ENCODE data around the gene ACAA1. TPM values are rescaled to one million over a fixed set of nuclear protein-coding genes. Genes with fewer than 3 reads are reported as not detected.

The ACAA1 gene
- total and polyA plus RNA-seq, 2 of the 4 experiments (the other 2 are of a cell fraction) = 30.8 to 62.4 TPM

DNA sequence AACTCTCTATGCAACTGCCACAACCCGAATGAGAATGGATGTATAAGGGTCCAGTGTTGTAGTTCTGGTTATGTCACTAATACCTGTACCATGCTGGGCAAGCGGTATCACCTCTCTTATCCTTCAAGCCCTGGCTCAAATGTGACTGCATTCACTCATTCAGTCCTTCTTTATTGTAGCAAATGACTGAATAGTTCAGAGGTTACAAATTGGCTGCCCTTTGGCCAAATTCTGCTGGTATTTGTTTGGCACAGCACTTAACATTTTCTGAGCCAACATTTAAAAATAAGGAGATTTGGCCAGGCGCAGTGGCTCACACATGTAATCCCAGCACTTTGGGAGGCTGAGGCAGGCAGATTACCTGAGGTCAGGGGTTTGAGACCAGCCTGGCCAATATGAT lies 50.4 kb downstream of the ACAA1 start:
- Histone ChIP-seq H2AFZ (replicated peaks; ENCODE audit: low read length, poor library complexity) (no peak overlapping the region), H3K4me3 (ENCODE audit: insufficient read depth, low read depth, low read length) (no peak overlapping the region), H2BK5ac (ENCODE audit: low read depth, low read length, poor library complexity, severe bottlenecking) (no peak overlapping the region), H3K9me1 (ENCODE audit: insufficient read depth, low read length) (no peaks in the 10 kb centered on the region), H3K4me2 (ENCODE audit: low read depth, low read length) (no peak overlapping the region), H2AK5ac (ENCODE audit: low read depth, low read length) (no peak overlapping the region), H2BK120ac (ENCODE audit: low read depth, low read length) (no peak overlapping the region), H4K5ac (ENCODE audit: low read depth, low read length) (no peak overlapping the region), H2BK15ac (ENCODE audit: low read depth, low read length) (no peak overlapping the region), H3K4me1 (ENCODE audit: control insufficient read depth, insufficient read depth, low read length) (no peaks in the 10 kb centered on the region), H3K9ac (ENCODE audit: low read depth, low read length) (no peak overlapping the region), H3K27ac (ENCODE audit: insufficient read depth, low read length) (no peak overlapping the region), H4K91ac (ENCODE audit: insufficient read depth, low read depth, low read length) (no peak overlapping the region), H3K36me3 (ENCODE audit: control insufficient read depth, insufficient read depth, low read length) (no peaks in the 10 kb centered on the region), H3K27me3 (ENCODE audit: control insufficient read depth, insufficient read depth, low read length) (peaks cover 5% of the 10 kb centered on the region), H4K20me1 (ENCODE audit: insufficient read depth, low read length) (no peaks in the 10 kb centered on the region), H3K18ac (ENCODE audit: low read depth, low read length) (no peak overlapping the region), H2BK20ac (ENCODE audit: low read depth, low read length) (no peak overlapping the region), H3K56ac (ENCODE audit: extremely low read depth, insufficient read depth, low read length) (no peak overlapping the region), H3K23ac (ENCODE audit: low read depth, low read length) (no peak overlapping the region), H3K14ac (replicated peaks; ENCODE audit: low read depth, low read length) (no peak overlapping the region), H4K8ac (ENCODE audit: low read depth in 2 of 2, low read length in 2 of 2) (no peak overlapping the region), H2AK9ac (replicated peaks; ENCODE audit: low read depth, low read length, poor library complexity) (no peak overlapping the region), H3K9me3 (ENCODE audit: control insufficient read depth, insufficient read depth, low read length) (peaks cover 2% of the 10 kb centered on the region; the same call in 1 of the 2 replicates), H3K4ac (ENCODE audit: low read depth, low read length) (no peak overlapping the region), H3K79me1 (ENCODE audit: low read depth in 1 of 2, low read length in 2 of 2) (no peaks in the 10 kb centered on the region)
- dilution Hi-C loops (cut with HindIII; ENCODE audit: low sequenced_read_pairs, unreplicated experiment) = no loop called here
- TF ChIP-seq SMC3 (IDR thresholded peaks at IDR 0.05; ENCODE audit: low read depth, low read length) (no peak), RFX5 (IDR thresholded peaks at IDR 0.05; ENCODE audit: low read depth, low read length) (no peak)
- TF ChIP-seq, protein P1, sequence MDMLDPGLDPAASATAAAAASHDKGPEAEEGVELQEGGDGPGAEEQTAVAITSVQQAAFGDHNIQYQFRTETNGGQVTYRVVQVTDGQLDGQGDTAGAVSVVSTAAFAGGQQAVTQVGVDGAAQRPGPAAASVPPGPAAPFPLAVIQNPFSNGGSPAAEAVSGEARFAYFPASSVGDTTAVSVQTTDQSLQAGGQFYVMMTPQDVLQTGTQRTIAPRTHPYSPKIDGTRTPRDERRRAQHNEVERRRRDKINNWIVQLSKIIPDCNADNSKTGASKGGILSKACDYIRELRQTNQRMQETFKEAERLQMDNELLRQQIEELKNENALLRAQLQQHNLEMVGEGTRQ (IDR thresholded peaks at IDR 0.05; ENCODE audit: low read depth, low read length) = no peak
- BruUV-seq (replicated peaks) = no TSS peak
- ChIA-PET CTCF (no interaction called here), POLR2A (ENCODE audit: unreplicated experiment) (no interaction called here)
- intact Hi-C loops (cut with micrococcal nuclease) = no loop called here
- in situ Hi-C loops (cut with MboI; ENCODE audit: low sequenced_read_pairs) = no loop called here
- no peak for ATAC-seq (ENCODE audit: low read depth)
- no peak for DNase-seq
- WGBS, 2 experiments (ENCODE audit: extremely low coverage in 2 of 2, insufficient read length in 1 of 2) = no CpG with 5 or more reads among the region's 3 CpGs
